H9 (cell line): ENCODE data around the gene SDR42E2. TPM values are rescaled to one million over a fixed set of nuclear protein-coding genes. Genes with fewer than 3 reads are reported as not detected.

Experiments used
- DNase-seq: peaks from one replicate; pipeline ENCODE4 v3.0.0-alpha.2; 2017
- H2AFZ ChIP-seq: one replicate; pipeline ENCODE4 v1.6.1; 2013; ENCODE audit warnings: mild to moderate bottlenecking, low read length, control low read depth, moderate library complexity
- H2AK5ac ChIP-seq: 2 replicates; pipeline ENCODE4 v1.6.1; 2013; ENCODE audit warnings: low read length, control low read depth, mixed read lengths; ENCODE audit not compliant: insufficient read length
- H2BK120ac ChIP-seq: one replicate; pipeline ENCODE4 v1.6.1; 2013; ENCODE audit warnings: low read depth, mild to moderate bottlenecking, low read length, control low read depth, inconsistent platforms; ENCODE audit not compliant: poor library complexity, severe bottlenecking
- H2BK12ac ChIP-seq: 2 replicates; pipeline ENCODE4 v1.6.1; 2013; ENCODE audit warnings: low read length, control low read depth, mixed read lengths, low read depth; ENCODE audit not compliant: insufficient read length
- H2BK15ac ChIP-seq: 2 replicates; pipeline ENCODE4 v1.6.1; 2013; ENCODE audit warnings: low read depth, low read length, control low read depth
- H2BK20ac ChIP-seq: one replicate; pipeline ENCODE4 v1.6.1; 2013; ENCODE audit warnings: low read depth, mild to moderate bottlenecking, low read length, control low read depth, inconsistent platforms; ENCODE audit not compliant: poor library complexity, severe bottlenecking
- H2BK5ac ChIP-seq: 2 replicates; pipeline ENCODE4 v1.6.1; 2013; ENCODE audit warnings: low read length, control low read depth, mixed read lengths; ENCODE audit not compliant: insufficient read length
- H3K14ac ChIP-seq: 2 replicates; pipeline ENCODE4 v1.6.1; 2013; ENCODE audit warnings: low read length, control low read depth; ENCODE audit not compliant: insufficient read depth
- H3K18ac ChIP-seq: 2 replicates; pipeline ENCODE4 v1.6.1; 2013; ENCODE audit warnings: low read depth, mild to moderate bottlenecking, mixed read lengths, low read length, control low read depth; ENCODE audit not compliant: insufficient read length
- H3K23ac ChIP-seq: 2 replicates; pipeline ENCODE4 v1.6.1; 2013; ENCODE audit warnings: low read length, control low read depth, mixed read lengths, low read depth; ENCODE audit not compliant: insufficient read length
- H3K23me2 ChIP-seq: 2 replicates; pipeline ENCODE4 v1.6.1; 2013; ENCODE audit warnings: low read depth, mild to moderate bottlenecking, mixed read lengths, low read length, control low read depth; ENCODE audit not compliant: insufficient read length, poor library complexity, severe bottlenecking
- H3K27ac ChIP-seq: 2 replicates; pipeline ENCODE4 v1.5.1; 2013; ENCODE audit warnings: low read length, control low read depth, mixed read lengths, low read depth; ENCODE audit not compliant: insufficient read length
- H3K27me3 ChIP-seq: 2 replicates; pipeline ENCODE4 v1.6.1; 2013; ENCODE audit warnings: low read length, control low read depth, inconsistent platforms; ENCODE audit not compliant: insufficient read depth
- H3K4ac ChIP-seq: 2 replicates; pipeline ENCODE4 v1.6.1; 2013; ENCODE audit warnings: low read depth, mild to moderate bottlenecking, control low read depth, inconsistent platforms, low read length, moderate library complexity
- H3K4me1 ChIP-seq: 2 replicates; pipeline ENCODE4 v1.6.1; 2013; ENCODE audit warnings: low read length, control low read depth, inconsistent platforms; ENCODE audit not compliant: insufficient read depth
- H3K4me2 ChIP-seq: 2 replicates; pipeline ENCODE4 v1.6.1; 2013; ENCODE audit warnings: low read length, control low read depth, mixed read lengths; ENCODE audit not compliant: insufficient read length, insufficient read depth
- H3K56ac ChIP-seq: 2 replicates; pipeline ENCODE4 v1.6.1; 2013; ENCODE audit warnings: low read depth, mild to moderate bottlenecking, mixed read lengths, low read length, control low read depth; ENCODE audit not compliant: insufficient read length
- H3K79me1 ChIP-seq: 2 replicates; pipeline ENCODE4 v1.6.1; 2013; ENCODE audit warnings: low read depth, mild to moderate bottlenecking, moderate library complexity, low read length, control low read depth, inconsistent platforms; ENCODE audit not compliant: insufficient read depth, poor library complexity, severe bottlenecking
- H3K79me2 ChIP-seq: 2 replicates; pipeline ENCODE4 v1.6.1; 2013; ENCODE audit warnings: low read length, control low read depth, inconsistent platforms; ENCODE audit not compliant: insufficient read depth
- H3K9ac ChIP-seq: 2 replicates; pipeline ENCODE4 v1.6.1; 2013; ENCODE audit warnings: low read length, control low read depth, mixed read lengths; ENCODE audit not compliant: insufficient read length; ENCODE audit errors: extremely low read depth
- H3K9me3 ChIP-seq: one replicate; pipeline ENCODE4 v1.6.1; 2013; ENCODE audit warnings: low read depth, low read length, inconsistent platforms; ENCODE audit not compliant: control insufficient read depth
- H3T11ph ChIP-seq: one replicate; pipeline ENCODE4 v1.6.1; 2013; ENCODE audit warnings: mild to moderate bottlenecking, low read length, control low read depth, inconsistent platforms
- H4K20me1 ChIP-seq: one replicate; pipeline ENCODE4 v1.6.1; 2013; ENCODE audit not compliant: control insufficient read depth, insufficient read length, insufficient read depth
- H4K5ac ChIP-seq: 2 replicates; pipeline ENCODE4 v1.6.1; 2013; ENCODE audit warnings: low read depth, mild to moderate bottlenecking, mixed read lengths, low read length, control low read depth; ENCODE audit not compliant: insufficient read length
- H4K8ac ChIP-seq: replicated peaks from 2 replicates; pipeline ENCODE4 v1.6.1; 2013; ENCODE audit warnings: low read length, control low read depth, mixed read lengths, low read depth; ENCODE audit not compliant: insufficient read length
- H4K91ac ChIP-seq: 2 replicates; pipeline ENCODE4 v1.6.1; 2013; ENCODE audit warnings: low read depth, mild to moderate bottlenecking, moderate library complexity, mixed read lengths, low read length, control low read depth; ENCODE audit not compliant: insufficient read length
- H3K27ac Mint-ChIP-seq, 3 experiments: 2 replicates in 2 of 3; 3 replicates in 1 of 3; pipeline ENCODE4 v1.8.0; 2020 to 2021; ENCODE audit warnings: mixed read lengths in 3 of 3, mild to moderate bottlenecking in 1 of 3, moderate library complexity in 1 of 3
- H3K27me3 Mint-ChIP-seq: 2 replicates; pipeline ENCODE4 v1.8.0; 2021; ENCODE audit warnings: low read depth, mild to moderate bottlenecking, moderate library complexity, mixed read lengths
- H3K36me3 Mint-ChIP-seq, 3 experiments: 2 replicates in 2 of 3; 3 replicates in 1 of 3; pipeline ENCODE4 v1.8.0; 2020 to 2021; ENCODE audit warnings: low read depth in 3 of 3, mixed read lengths in 3 of 3; ENCODE audit not compliant: insufficient read depth in 1 of 3
- H3K4me1 Mint-ChIP-seq, 2 experiments: 2 replicates each; pipeline ENCODE4 v1.8.0; 2020; ENCODE audit warnings: mixed read lengths in 2 of 2
- H3K4me3 Mint-ChIP-seq, 2 experiments: 2 replicates in 1 of 2; 3 replicates in 1 of 2; pipeline ENCODE4 v1.8.0; 2020 to 2021; ENCODE audit warnings: mild to moderate bottlenecking in 2 of 2, mixed read lengths in 2 of 2, moderate library complexity in 1 of 2
- H3K9me3 Mint-ChIP-seq, 2 experiments: 2 replicates in 1 of 2; 3 replicates in 1 of 2; pipeline ENCODE4 v1.8.0; 2020; ENCODE audit warnings: mild to moderate bottlenecking in 2 of 2, mixed read lengths in 2 of 2, moderate library complexity in 1 of 2
- WGBS: extraction: QIAGEN DNeasy Blood & Tissue Kit; methylation state at CpG from one replicate; pipeline ENCODE4 v1.1.7; 2013; ENCODE audit warnings: missing lambda C conversion rate, low lambda C conversion rate, mixed read lengths; ENCODE audit not compliant: insufficient read length; ENCODE audit errors: extremely low coverage; 5-methylcytosine and 5-hydroxymethylcytosine counted together
- total RNA-seq: library from RNA; stranded (reverse); gene quantifications from 2 replicates; pipeline ENCODE4 v1.2.1, GENCODE V29; 2021
- TF ChIP-seq, protein P1 (sequence below): fragments of 200-600 bp; sonication (generic); conservative IDR thresholded peaks from 3 replicates; pipeline ENCODE4 v1.8.0; 2021; ENCODE audit warnings: antibody characterized with exemption, mild to moderate bottlenecking

The SDR42E2 gene
- total RNA-seq, 1 experiment from 2014 or later, result 0.09 TPM

DNA sequence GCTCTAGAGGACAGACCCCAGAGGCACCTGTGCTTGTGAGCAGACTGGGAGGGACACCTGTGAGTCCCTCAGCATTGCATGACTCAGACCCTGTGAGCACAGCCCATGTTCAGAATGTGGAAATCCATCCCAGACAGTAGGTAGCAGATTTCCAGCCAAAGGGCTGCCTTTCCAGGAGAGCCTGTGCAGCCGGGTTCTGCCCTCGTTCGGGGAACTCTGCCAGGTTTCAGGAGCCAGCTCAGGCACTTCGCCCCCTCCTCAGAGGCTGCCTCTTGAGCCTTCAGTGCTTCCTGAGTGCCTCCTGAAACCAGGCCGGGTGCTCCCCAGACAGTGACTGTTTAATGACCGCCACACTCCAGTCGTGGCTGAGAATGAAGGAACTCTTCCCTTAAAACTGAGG, 23.3 kb upstream of the SDR42E2 start:
- no peak overlapping the region for H3K4ac ChIP-seq
- no peak overlapping the region for H3K27ac ChIP-seq
- WGBS, result no CpG with 5 or more reads among the region's 7 CpGs
- H3K36me3 Mint-ChIP-seq, result no peaks in the 10 kb centered on the region
- H3K14ac ChIP-seq, result no peak overlapping the region
- H3K9me3 Mint-ChIP-seq, result no peaks in the 10 kb centered on the region
- H3K79me1 ChIP-seq, result no peaks in the 10 kb centered on the region
- no peaks in the 10 kb centered on the region for H3K9me3 ChIP-seq
- H2BK12ac ChIP-seq, result no peak overlapping the region
- H4K8ac ChIP-seq, result no peak overlapping the region
- no peak overlapping the region for H3K4me3 Mint-ChIP-seq
- H3K27me3 ChIP-seq, result no peaks in the 10 kb centered on the region
- no peak overlapping the region for H3K56ac ChIP-seq
- H3K27me3 Mint-ChIP-seq, result peaks cover 5% of the 10 kb centered on the region; the same call in 1 of the 2 replicates
- no peak overlapping the region for H2BK5ac ChIP-seq
- TF ChIP-seq, protein P1, sequence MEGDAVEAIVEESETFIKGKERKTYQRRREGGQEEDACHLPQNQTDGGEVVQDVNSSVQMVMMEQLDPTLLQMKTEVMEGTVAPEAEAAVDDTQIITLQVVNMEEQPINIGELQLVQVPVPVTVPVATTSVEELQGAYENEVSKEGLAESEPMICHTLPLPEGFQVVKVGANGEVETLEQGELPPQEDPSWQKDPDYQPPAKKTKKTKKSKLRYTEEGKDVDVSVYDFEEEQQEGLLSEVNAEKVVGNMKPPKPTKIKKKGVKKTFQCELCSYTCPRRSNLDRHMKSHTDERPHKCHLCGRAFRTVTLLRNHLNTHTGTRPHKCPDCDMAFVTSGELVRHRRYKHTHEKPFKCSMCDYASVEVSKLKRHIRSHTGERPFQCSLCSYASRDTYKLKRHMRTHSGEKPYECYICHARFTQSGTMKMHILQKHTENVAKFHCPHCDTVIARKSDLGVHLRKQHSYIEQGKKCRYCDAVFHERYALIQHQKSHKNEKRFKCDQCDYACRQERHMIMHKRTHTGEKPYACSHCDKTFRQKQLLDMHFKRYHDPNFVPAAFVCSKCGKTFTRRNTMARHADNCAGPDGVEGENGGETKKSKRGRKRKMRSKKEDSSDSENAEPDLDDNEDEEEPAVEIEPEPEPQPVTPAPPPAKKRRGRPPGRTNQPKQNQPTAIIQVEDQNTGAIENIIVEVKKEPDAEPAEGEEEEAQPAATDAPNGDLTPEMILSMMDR, result no peak
- H4K91ac ChIP-seq, result no peak overlapping the region
- H3T11ph ChIP-seq, result no peak overlapping the region
- no peaks in the 10 kb centered on the region for H4K20me1 ChIP-seq
- H2AFZ ChIP-seq, result no peak overlapping the region
- H3K18ac ChIP-seq, result no peak overlapping the region
- H2BK15ac ChIP-seq, result no peak overlapping the region
- H4K5ac ChIP-seq, result no peak overlapping the region
- no peaks in the 10 kb centered on the region for H3K79me2 ChIP-seq
- no peak overlapping the region for H2BK20ac ChIP-seq
- H3K23ac ChIP-seq, result no peak overlapping the region
- peaks cover 0 to 9% of the 10 kb centered on the region in 2 experiments; a peak in 3 of 4 replicates for H3K4me1 Mint-ChIP-seq
- H3K4me2 ChIP-seq, result no peak overlapping the region
- H3K23me2 ChIP-seq, result no peaks in the 10 kb centered on the region
- H3K4me1 ChIP-seq, result no peaks in the 10 kb centered on the region
- no peak overlapping the region for H2BK120ac ChIP-seq
- H2AK5ac ChIP-seq, result no peak overlapping the region
- DNase-seq, result no peak
- H3K9ac ChIP-seq, result no peak overlapping the region
- peak overlapping the region in 1 of 3 experiments; percentile 65; a peak in 1 of 7 replicates for H3K27ac Mint-ChIP-seq
